ENCODE measurements around the gene IGFLR1. TPM values are rescaled to one million over a fixed set of nuclear protein-coding genes. Genes with fewer than 3 reads are reported as not detected.
A peak's percentile ranks its signal among the peaks of the same experiment; 100 is the strongest.

IGFLR1 gene
- 1.1 and 1.8 TPM in 2 replicates for total RNA-seq

DNA sequence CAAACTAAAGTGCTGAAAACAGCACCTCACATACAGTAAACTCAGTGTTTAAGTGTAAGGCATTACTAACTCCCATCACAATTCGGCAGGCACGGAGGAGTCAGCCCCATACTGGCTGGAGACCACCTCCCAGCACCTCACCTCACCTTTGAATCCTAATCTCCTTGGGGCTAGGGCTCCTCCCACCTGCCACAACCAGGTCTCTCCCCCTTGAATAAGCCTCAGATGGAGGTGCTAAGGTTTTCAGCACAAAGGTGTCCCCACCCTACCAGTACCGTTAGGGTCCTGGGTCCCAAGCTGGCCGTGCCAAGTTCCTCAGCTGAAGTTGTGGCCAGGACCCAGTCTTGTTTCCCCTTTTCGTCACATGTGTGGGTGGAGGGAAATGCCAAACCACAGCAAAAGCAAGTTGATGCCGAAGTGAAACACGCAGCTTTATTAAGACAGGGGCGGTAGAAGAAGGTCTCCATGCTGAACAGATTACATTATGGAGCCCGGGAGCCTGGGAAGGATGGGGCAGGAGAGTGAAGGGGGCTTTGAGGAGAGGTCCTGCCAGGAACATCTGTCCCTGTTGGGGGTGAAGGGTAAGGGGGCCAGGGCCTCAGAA, at the start of gene IGFLR1:
IGFLR1 (minus strand) TSS at position 332 of the 604 bp plus-strand sequence. CDS start 1,272 bp downstream, outside the sequence.
- DNase-seq (ENCODE audit: low read depth in 2 of 2): no peak

GRCh38 chr19:35791814-35792279, 49.6 kb upstream of the IGFLR1 start:
- no peak for DNase-seq (ENCODE audit: low read depth in 2 of 2)

DNA sequence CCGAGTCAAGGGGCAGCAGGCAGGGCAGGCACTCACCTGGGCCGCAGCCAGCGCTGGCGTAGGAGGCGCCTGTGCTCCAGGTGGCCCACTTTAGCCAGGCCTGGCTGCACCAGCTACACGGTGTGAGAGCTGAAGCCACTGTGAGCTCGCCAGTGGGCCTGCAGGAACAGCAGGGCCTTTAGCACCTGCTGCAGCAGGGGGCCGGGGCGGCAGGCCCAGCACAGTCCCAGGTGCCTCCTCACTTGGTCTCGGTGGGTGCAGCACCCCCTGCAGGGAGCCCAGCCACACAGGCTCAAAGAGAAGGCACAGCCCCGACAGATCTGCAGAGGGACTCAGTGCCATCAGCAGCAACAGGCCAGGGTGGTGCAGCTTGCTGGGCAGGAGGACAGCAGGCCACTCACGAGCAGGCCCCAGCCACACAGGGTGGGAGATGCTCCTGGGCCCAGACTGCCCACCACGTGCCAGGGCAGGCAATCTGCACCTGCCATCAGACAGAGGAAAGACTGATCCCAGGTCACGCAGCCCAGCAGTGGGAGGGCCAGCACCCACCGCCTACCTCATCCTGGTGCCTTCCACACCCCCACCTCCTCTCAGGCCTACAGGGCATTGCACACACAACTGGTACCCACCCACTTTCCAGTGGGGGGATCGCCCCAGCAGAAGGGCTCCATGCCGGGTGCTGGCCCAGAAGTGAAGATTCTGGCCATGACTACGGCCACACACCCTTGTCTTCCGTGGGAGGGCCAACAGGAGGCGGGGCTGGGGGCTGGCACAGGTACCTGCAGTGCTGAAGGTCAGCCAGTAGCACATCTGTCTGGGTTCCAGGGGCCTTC, 48.9 kb upstream of the IGFLR1 start:
- peak in 1 of 2 donors; percentile 8 for DNase-seq (ENCODE audit: low read depth in 2 of 2)

GRCh38 chr19:35789978-35790944, 48.0 kb upstream of the IGFLR1 start:
- DNase-seq (ENCODE audit: low read depth in 2 of 2): no peak

DNA sequence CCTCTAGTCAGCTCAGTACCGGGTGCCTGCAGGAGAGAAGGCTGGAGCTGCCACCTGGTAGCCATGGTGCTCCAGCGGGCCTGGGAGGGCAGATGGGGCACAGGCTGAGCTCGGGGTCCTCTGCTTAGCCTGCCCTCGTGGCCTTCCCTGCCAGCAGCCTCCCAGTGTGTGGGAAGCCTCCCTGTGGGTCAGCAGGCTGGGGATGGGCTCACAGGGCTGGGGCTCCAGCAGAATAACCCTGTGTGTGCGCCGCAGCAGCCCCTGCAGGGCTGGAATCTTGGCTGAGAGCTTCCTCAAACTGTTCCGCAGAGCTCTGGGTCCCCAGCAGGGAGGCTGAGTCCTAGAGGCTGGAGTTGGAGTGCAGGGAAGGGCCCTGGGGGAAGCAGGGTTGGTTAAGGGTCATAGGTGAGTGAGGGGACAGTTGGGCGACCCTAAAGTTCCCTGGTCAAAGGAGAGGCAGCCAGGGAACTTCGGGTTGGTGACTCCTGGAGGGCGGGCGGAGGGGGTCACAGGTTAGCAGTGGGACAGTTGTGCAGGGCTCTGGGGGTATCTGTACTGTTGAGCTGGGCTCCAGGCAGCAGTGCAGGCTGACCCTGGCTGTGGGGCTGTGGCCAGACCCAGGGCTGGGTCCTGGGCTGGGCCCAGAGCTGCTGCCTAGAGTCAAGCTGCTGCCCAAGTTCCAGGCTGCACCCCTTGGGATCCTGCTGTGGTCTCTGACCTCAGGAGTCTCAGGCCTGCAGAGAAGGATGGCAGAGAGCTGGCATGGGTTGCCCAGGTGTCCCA, 47.1 kb upstream of the IGFLR1 start:
- no peak for DNase-seq (ENCODE audit: low read depth in 2 of 2)

GRCh38 chr19:35788205-35788960, 46.1 kb upstream of the IGFLR1 start:
- DNase-seq (ENCODE audit: low read depth in 2 of 2): no peak

GRCh38 chr19:35787227-35787799, 45.1 kb upstream of the IGFLR1 start:
- DNase-seq (ENCODE audit: low read depth in 2 of 2): no peak

GRCh38 chr19:35786299-35787160, 44.3 kb upstream of the IGFLR1 start:
- no peak for DNase-seq (ENCODE audit: low read depth in 2 of 2)

DNA sequence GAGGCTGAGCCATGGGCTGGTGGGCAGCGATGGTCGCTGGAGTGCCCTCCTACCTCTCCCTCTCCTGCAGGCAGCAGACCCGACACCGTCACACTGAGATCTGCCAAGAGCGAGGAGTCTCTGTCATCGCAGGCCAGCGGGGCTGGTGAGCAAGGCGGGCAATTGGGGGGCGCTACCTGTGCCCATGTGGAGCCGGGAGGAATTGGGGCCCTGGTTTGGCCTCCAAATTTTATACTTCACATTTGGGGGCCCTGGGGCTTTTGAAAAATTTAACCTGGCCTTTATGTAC, 43.0 kb upstream of the IGFLR1 start:
- DNase-seq (ENCODE audit: low read depth in 2 of 2): no peak

DNA sequence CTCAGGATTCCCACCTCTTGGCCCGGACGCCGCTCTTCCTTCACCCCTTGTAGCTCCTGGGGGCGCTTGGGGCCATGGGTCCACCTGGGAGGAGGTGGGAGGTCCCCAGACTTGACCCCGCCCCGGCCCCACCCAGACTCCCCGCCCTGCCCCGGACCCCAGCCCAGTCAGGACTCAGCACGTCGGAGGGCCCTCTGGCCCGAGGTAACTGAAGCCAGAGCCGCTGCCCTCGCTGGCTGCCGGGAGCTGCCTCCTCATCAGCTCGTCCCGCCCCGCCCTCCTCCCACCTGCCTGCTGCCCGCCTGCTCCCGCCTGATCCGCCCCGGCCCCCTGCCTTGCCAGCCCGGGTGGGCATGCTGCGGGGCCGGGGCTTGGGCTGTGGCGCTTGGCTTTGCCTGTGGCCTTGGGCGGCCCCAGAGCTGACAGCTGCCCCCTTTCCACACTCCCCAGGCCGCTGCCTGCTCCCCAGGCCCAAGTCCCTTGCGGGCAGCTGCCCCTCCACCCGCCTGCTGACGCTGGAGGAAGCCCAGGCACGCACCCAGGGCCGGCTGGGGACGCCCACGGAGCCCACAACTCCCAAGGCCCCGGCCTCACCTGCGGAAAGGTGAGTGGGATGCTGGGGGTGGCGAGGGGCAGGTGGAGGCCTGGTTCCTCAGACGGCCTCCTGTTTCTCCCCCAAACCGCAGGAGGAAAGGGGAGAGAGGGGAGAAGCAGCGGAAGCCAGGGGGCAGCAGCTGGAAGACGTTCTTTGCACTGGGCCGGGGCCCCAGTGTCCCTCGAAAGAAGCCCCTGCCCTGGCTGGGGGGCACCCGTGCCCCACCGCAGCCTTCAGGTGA, 42.5 kb upstream of the IGFLR1 start:
- DNase-seq (ENCODE audit: low read depth in 2 of 2): no peak

DNA sequence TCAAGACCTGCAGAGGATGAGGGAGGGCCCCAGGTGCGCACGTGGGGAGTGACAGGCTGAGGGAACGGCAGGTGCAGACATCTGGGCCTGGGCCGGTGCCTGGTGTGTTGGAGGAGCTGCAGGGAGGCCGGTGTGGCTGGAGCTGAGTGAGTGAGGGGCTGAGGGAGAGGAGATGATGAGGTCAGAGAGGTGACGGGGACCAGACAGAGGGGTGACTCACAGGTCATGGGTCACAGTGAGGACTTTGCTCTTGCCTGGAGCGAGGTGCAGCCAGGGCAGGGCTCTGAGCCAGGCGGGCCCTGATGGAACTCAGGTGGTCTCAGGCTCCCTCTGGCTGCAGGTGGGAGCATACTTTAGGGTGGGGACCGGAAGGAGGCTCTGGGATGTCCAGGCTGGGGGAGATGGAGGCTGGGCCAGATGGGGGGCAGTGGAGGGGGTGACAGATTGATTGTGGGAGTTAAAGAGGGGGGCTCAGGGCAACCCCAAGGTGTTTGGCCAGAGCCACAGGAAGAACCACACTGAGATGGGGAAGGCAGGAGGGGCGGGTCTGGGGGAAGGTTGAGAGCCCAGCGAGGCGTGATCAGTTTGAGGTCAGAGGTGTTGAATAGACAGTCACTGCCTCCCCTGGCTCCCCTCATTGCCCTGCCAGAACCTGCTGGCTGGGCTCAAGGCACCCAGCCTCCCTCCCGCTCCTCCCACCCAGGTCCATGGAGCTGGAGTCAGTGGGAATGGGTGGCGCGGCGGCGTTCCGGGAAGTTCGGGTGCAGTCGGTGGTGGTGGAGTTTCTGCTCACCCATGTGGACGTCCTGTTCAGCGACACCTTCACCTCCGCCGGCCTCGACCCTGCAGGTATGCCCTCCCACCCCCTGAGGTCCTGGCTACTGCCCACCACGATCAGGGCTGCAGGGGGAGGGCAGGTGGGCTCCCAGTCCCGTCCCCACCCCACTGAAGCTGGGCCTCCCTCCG, 41.5 kb upstream of the IGFLR1 start:
- no peak for DNase-seq (ENCODE audit: low read depth in 2 of 2)

DNA sequence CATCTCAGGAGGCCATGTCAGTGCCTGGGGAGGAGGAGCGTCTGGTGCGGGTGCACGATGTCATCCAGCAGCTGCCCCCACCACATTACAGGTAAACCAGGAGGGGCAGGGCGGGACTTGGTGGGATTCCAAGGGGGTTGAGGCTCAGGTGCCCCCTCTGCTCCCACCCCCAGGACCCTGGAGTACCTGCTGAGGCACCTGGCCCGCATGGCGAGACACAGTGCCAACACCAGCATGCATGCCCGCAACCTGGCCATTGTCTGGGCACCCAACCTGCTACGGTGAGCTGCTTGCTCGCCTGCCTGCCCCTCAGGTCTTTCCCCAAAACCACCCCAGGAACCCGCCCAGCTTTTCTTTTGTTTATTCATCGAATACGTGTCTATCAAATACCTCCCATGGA, 40.3 kb upstream of the IGFLR1 start:
- DNase-seq (ENCODE audit: low read depth in 2 of 2): no peak

DNA sequence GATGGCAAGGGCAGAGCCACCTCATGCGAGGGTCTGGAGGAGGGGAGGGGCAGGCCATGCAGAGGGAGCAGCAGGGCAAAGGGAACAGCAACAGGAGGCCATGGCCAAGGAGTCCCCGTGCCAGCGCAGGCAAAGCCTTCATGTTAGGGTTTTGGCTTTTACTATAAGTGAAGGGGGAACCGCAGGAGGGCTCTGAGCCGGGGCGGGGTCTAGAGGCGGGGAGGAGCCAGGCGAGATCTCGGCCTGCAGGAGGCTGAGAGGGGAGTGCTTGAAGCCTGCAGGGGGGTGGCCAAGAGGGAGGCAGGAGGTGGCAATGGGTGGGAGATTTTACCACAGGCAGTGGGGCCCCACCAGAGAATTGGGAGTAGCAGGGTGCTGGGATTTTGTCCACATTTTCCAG, 39.4 kb upstream of the IGFLR1 start:
- no peak for DNase-seq (ENCODE audit: low read depth in 2 of 2)

DNA sequence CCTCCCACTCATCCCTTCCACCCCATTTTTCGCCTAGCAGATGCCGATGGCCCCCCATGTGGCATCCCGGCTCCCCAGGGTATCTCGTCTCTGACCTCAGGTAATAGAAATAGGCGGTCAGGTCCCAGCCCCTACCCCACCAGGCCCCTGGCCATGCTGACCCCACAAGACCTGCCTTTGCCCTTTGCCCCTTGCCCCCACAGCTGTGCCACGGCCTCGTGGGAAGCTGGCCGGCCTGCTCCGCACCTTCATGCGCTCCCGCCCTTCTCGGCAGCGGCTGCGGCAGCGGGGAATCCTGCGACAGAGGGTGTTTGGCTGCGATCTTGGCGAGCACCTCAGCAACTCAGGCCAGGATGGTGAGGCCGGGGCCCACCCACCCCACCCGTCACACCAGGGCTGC, 38.5 kb upstream of the IGFLR1 start:
- no peak for DNase-seq (ENCODE audit: low read depth in 2 of 2)

DNA sequence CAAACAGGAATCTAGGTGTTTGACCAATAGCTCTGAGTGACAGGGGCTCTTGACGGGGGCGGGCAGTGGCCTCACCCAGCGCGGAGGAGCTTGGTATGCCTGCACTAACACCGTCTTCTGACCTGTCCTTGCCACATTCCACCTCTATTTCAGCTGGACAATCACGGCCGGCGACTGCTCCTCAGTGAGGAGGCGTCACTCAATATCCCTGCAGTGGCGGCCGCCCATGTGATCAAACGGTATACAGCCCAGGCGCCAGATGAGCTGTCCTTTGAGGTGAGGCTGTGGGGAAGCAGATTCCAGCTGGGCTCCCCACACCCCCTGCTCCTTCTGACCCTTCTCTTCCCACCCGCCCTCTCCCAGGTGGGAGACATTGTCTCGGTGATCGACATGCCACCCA, 37.8 kb upstream of the IGFLR1 start:
- DNase-seq (ENCODE audit: low read depth in 2 of 2): no peak

DNA sequence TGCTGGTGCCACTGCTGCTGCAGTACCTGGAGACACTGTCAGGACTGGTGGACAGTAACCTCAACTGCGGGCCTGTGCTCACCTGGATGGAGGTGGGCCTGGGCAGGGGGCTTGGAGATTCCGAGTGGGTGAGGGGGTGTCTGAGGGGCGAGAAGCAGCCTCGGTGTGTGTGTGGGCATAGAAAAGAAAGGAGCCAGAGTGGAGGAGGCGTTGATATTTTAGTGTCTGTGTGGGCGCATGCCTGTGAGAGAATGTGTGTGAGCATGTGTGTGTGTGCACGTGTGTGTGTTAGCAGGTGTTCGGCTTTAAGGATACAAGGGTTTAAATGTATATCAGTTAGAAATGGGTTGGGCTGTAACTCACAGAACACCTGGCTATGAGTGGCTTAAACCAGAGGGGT, 36.8 kb upstream of the IGFLR1 start:
- DNase-seq (ENCODE audit: low read depth in 2 of 2): no peak

- DNase-seq (ENCODE audit: low read depth in 2 of 2): no peak
These were observed 35.7 kb upstream of the IGFLR1 start for GRCh38 chr19:35777961-35778360.
